Measurements from ENCODE around the gene HDAC4. TPM values are rescaled to one million over a fixed set of nuclear protein-coding genes. Genes with fewer than 3 reads are reported as not detected.

Gene HDAC4
- total RNA-seq, 1 donor, result 20.3 TPM

DNA sequence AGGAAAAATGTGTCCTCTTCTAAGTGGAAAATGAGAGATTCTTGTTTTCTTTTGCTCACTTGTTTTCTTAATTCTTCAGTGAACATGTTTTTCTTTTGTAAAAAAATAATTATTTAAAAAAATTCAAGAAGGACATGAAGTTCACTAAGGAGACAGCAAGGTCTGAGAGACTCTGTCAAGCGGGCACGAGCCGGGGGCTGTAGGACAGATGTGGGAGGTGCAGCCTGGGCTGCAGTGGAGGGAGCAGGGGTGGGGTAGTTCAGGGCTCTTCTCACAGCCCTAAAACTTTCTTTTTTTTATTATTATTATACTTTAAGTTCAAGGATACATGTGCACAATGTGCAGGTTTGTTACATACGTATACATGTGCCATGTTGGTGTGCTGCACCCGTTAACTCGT is 4.3 kb upstream of the HDAC4 start:
- no peak for TF ChIP-seq CTCF (IDR thresholded peaks at IDR 0.05; ENCODE audit: insufficient read depth, low read depth, low read length)
- no peak for DNase-seq (ENCODE audit: low read depth)
- no peak overlapping the region for H3K4me3 ChIP-seq (ENCODE audit: low read depth, low read length)

DNA sequence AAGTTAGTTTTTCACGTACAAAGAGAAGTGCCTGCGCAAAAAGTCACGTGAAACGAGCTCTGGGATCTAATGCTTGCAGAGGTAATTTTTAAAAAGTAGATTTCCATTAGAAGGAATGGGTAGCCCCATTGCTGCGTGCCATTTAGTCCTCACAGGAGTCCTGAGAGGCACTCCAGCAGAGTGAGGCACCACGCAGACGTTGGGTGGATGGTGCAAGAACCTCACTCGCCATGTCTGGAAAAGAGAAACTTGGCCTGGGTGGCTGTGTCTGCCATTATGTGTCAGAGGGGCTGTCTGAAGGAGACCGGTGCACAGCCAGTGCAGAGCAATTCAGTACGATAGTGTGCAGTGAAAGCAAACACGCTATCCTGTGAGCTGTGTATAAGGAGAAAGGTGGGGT is 1.8 kb upstream of the HDAC4 start:
- TF ChIP-seq CTCF (IDR thresholded peaks at IDR 0.05; ENCODE audit: insufficient read depth, low read depth, low read length), result no peak

DNA sequence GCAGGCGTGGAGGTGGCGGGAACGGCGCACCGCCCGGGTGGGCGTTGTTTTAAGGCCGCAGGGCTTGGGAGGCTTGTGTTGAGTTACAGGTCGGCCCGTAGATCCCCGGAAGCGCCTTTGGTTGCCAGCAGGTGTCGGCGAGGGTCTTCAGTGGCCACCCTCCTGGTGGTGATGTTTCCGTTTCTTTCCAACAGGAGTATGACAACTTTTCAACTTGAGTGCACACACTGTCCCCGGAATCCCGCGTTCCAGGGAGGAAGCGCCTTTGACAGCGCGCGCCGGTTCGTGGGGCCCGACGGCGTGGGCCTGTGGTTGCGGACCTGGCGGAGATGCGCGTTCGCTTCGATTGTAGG is 1.0 kb upstream of the HDAC4 start:
- no peak for TF ChIP-seq CTCF (IDR thresholded peaks at IDR 0.05; ENCODE audit: insufficient read depth, low read depth, low read length)
- H3K4me3 ChIP-seq (ENCODE audit: low read depth, low read length), result peak overlapping the region; percentile 93
- DNase-seq (ENCODE audit: low read depth), result no peak

More for the DNA sequence above, 1.8 kb upstream of the HDAC4 start:
- H3K4me3 ChIP-seq (ENCODE audit: low read depth, low read length), result no peak overlapping the region
- no peak for DNase-seq (ENCODE audit: low read depth)

DNA sequence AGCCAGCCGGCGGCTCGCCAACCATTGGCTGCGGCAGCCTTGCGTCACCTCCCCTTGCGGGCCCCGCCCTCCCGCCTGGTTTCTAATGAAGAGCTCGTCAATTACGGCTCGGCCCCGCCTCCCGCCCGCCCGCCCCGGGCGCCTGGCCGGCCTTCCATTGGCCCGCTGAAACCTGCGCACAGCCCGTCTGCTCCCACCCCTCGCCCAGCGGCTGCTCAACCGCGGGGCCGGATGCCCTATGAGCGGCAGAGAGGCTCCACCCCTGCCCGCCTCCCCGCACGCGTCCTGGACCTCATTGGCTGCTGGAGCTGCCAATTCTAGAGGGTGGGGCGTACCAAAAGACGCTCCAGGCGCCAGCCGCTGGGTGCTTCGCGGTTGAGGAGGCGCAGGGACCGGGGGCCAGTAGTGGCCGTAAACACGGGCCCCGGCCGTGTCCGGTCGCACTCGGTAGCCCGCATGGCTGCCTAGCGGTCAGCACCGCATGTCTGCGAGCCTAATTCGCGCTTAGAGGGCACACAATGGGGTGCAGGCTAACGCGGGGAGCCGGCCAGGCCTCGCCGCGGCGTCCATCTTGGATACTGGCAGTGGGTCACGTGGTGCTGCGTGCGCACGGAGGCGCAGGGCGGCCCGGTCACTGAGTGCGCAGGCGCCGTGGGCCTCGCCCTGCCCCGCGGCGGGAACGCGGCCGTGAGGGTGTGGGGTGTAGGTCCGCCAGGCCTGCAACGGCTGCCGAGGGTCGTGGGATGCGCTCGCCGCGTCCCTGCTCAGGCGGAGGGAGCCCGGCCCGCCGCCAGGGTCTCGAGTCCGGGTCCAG is 454 bp upstream of the HDAC4 start:
- peak; percentile 99 for DNase-seq (ENCODE audit: low read depth)
- TF ChIP-seq CTCF (IDR thresholded peaks at IDR 0.05; ENCODE audit: insufficient read depth, low read depth, low read length), result no peak
- peak overlapping the region; percentile 93 for H3K4me3 ChIP-seq (ENCODE audit: low read depth, low read length)

- H3K4me3 ChIP-seq (ENCODE audit: low read depth, low read length), result peak overlapping the region; percentile 62
- DNase-seq (ENCODE audit: low read depth), result peak; percentile 92
- TF ChIP-seq CTCF (IDR thresholded peaks at IDR 0.05; ENCODE audit: insufficient read depth, low read depth, low read length), result no peak
These were observed 762 bp downstream of the HDAC4 start for GRCh38 chr2:239399921-239400595.

DNA sequence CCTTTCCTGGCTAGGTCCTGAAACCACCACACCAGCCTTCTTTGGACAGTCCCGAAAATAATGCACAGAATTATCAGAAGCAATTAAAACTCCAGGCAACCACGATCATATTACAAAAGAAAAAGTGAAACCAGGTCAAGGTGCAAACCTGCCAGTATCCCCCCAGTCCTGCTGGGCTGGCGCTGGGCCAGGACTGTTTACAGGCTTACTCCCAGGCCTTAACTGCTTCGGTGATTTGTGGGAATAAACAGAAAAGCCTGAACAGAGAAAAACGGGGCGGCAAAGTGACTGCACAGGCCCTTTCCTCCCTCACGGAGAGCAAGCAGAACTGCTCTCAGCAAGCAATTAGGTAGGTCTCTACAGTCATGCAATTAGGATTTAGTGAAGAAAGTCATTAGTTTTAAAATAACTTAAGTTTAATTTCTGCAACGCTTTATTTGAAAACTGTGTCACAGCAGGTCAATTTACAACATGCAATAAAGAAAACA is 1.3 kb downstream of the HDAC4 start:
- no peak for TF ChIP-seq CTCF (IDR thresholded peaks at IDR 0.05; ENCODE audit: insufficient read depth, low read depth, low read length)
- H3K4me3 ChIP-seq (ENCODE audit: low read depth, low read length), result peak overlapping the region; percentile 62
- DNase-seq (ENCODE audit: low read depth), result peak; percentile 59

Data from fibroblast of villous mesenchyme (primary cell).